ENCODE results near the gene MCCC1.

Gene MCCC1

GRCh38 chr3:183100376-183100775 is 1.1 kb upstream of the MCCC1 start:
- TF ChIP-seq TAF1 (IDR thresholded peaks at IDR 0.05; ENCODE audit: borderline replicate concordance, insufficient read depth, low read length) (no peak), SIN3A (IDR thresholded peaks at IDR 0.05; ENCODE audit: borderline replicate concordance, insufficient read depth, low read length) (no peak), POLR2AphosphoS5 (IDR thresholded peaks at IDR 0.05; ENCODE audit: low read depth, low read length) (no peak), FOXP2 (optimal IDR thresholded peaks at IDR 0.05; ENCODE audit: borderline replicate concordance, extremely low read depth, extremely low read length, insufficient read depth) (no peak)
- TF ChIP-seq, protein P1, sequence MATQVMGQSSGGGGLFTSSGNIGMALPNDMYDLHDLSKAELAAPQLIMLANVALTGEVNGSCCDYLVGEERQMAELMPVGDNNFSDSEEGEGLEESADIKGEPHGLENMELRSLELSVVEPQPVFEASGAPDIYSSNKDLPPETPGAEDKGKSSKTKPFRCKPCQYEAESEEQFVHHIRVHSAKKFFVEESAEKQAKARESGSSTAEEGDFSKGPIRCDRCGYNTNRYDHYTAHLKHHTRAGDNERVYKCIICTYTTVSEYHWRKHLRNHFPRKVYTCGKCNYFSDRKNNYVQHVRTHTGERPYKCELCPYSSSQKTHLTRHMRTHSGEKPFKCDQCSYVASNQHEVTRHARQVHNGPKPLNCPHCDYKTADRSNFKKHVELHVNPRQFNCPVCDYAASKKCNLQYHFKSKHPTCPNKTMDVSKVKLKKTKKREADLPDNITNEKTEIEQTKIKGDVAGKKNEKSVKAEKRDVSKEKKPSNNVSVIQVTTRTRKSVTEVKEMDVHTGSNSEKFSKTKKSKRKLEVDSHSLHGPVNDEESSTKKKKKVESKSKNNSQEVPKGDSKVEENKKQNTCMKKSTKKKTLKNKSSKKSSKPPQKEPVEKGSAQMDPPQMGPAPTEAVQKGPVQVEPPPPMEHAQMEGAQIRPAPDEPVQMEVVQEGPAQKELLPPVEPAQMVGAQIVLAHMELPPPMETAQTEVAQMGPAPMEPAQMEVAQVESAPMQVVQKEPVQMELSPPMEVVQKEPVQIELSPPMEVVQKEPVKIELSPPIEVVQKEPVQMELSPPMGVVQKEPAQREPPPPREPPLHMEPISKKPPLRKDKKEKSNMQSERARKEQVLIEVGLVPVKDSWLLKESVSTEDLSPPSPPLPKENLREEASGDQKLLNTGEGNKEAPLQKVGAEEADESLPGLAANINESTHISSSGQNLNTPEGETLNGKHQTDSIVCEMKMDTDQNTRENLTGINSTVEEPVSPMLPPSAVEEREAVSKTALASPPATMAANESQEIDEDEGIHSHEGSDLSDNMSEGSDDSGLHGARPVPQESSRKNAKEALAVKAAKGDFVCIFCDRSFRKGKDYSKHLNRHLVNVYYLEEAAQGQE (IDR thresholded peaks at IDR 0.05; ENCODE audit: insufficient read depth in 1 of 2, low read depth in 2 of 2, low read length in 2 of 2) = no peak

DNA sequence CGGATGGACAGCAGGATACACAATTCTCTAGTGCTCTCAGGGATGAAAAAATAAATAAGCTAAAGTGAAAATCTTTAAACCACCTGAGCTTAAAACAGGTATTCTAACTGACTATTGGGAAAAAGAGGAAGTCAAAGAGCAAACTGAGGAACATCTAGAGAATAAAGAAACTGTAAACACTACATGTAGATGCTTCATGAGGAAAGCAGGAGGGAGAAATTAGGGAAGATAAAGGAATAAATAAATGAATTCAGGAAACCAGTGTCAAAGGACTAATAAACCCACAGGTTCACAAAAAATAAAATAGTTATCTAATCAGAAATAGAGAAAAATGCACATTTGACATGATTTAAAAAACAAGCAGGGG is 525 bp upstream of the MCCC1 start:
- TF ChIP-seq TAF1 (IDR thresholded peaks at IDR 0.05; ENCODE audit: borderline replicate concordance, insufficient read depth, low read length) = no peak
- TF ChIP-seq, protein P1 (IDR thresholded peaks at IDR 0.05; ENCODE audit: insufficient read depth in 1 of 2, low read depth in 2 of 2, low read length in 2 of 2) = no peak
- TF ChIP-seq SIN3A (IDR thresholded peaks at IDR 0.05; ENCODE audit: borderline replicate concordance, insufficient read depth, low read length) = no peak
- no peak for TF ChIP-seq POLR2AphosphoS5 (IDR thresholded peaks at IDR 0.05; ENCODE audit: low read depth, low read length)
- TF ChIP-seq FOXP2 (optimal IDR thresholded peaks at IDR 0.05; ENCODE audit: borderline replicate concordance, extremely low read depth, extremely low read length, insufficient read depth) = no peak

DNA sequence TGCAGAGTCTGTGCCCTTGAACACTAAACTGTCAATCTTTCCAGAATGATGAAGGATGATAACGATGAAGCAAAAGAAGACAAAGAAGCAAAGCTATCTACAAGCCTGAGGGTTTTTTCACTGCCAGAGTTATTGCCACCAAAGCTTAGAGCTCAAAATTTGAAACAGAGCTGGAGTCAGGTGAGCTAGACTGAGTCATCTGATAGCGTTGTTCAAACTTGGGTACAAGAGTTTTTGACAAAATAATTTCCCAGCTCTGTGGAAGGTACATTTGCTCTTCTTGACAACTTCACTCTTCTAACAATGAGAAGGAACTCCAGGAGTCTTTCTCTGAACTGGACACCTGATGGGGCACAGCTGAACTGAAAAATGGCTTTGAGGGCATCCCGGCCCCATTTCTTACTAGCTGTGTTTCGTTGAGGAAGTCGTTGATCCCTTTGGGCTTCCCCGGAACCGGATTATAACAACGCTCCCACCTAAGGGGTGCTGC is 715 bp downstream of the MCCC1 start:
- TF ChIP-seq TAF1 (IDR thresholded peaks at IDR 0.05; ENCODE audit: borderline replicate concordance, insufficient read depth, low read length) (no peak), SIN3A (IDR thresholded peaks at IDR 0.05; ENCODE audit: borderline replicate concordance, insufficient read depth, low read length) (no peak), FOXP2 (optimal IDR thresholded peaks at IDR 0.05; ENCODE audit: borderline replicate concordance, extremely low read depth, extremely low read length, insufficient read depth) (no peak), POLR2AphosphoS5 (IDR thresholded peaks at IDR 0.05; ENCODE audit: low read depth, low read length) (no peak)
- TF ChIP-seq, protein P1 (IDR thresholded peaks at IDR 0.05; ENCODE audit: insufficient read depth in 1 of 2, low read depth in 2 of 2, low read length in 2 of 2) = no peak

DNA sequence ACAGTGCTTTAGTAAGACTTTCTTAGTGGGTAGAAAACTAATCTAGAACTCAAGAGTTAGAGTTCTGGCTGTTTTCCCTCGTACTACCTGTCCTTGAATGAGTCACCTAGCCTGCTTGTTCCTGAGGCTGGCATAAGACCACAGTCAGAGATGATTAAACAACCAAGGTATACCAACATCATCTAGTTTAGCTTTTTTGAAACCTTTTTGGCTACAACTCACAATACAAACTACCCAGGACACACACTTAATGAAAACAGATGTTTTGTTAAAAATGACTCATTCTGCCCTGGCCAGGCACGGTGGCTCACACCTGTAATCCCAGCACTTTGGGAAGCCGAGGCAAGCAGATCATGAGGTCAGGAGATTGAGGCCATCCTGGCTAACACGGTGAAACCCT is 4.6 kb downstream of the MCCC1 start:
- TF ChIP-seq, protein P1 (IDR thresholded peaks at IDR 0.05; ENCODE audit: insufficient read depth in 1 of 2, low read depth in 2 of 2, low read length in 2 of 2) = no peak
- TF ChIP-seq FOXP2 (optimal IDR thresholded peaks at IDR 0.05; ENCODE audit: borderline replicate concordance, extremely low read depth, extremely low read length, insufficient read depth) (no peak), TAF1 (IDR thresholded peaks at IDR 0.05; ENCODE audit: borderline replicate concordance, insufficient read depth, low read length) (no peak), POLR2AphosphoS5 (IDR thresholded peaks at IDR 0.05; ENCODE audit: low read depth, low read length) (no peak), SIN3A (IDR thresholded peaks at IDR 0.05; ENCODE audit: borderline replicate concordance, insufficient read depth, low read length) (no peak)

- TF ChIP-seq TAF1 (IDR thresholded peaks at IDR 0.05; ENCODE audit: borderline replicate concordance, insufficient read depth, low read length) = no peak
- TF ChIP-seq FOXP2 (optimal IDR thresholded peaks at IDR 0.05; ENCODE audit: borderline replicate concordance, extremely low read depth, extremely low read length, insufficient read depth) = no peak
- TF ChIP-seq POLR2AphosphoS5 (IDR thresholded peaks at IDR 0.05; ENCODE audit: low read depth, low read length) = no peak
- TF ChIP-seq, protein P1 (IDR thresholded peaks at IDR 0.05; ENCODE audit: insufficient read depth in 1 of 2, low read depth in 2 of 2, low read length in 2 of 2) = no peak
- no peak for TF ChIP-seq SIN3A (IDR thresholded peaks at IDR 0.05; ENCODE audit: borderline replicate concordance, insufficient read depth, low read length)
These were observed 7.0 kb downstream of the MCCC1 start for GRCh38 chr3:183092256-183092655.
